NCI-H82 treated with DMSO at 0.1 percent for 48 hours (cell line): ENCODE data around the gene MREG.
A peak's percentile ranks its signal among the peaks of the same experiment; 100 is the strongest.

ENCODE experiments used
- DNase-seq: peaks from one replicate; lab custom pipeline; 2025; ENCODE audit not compliant: unreplicated experiment; lab: John Stamatoyannopoulos, UW

MREG gene

GRCh38 chr2:215920244-215921100 is 92.9 kb downstream of the MREG start:
- DNase-seq = peak; percentile 66

GRCh38 chr2:215919624-215920243 is 93.6 kb downstream of the MREG start:
- no peak for DNase-seq

- DNase-seq = no peak
Observed at GRCh38 chr2:215918901-215919599, 94.3 kb downstream of the MREG start.

DNA sequence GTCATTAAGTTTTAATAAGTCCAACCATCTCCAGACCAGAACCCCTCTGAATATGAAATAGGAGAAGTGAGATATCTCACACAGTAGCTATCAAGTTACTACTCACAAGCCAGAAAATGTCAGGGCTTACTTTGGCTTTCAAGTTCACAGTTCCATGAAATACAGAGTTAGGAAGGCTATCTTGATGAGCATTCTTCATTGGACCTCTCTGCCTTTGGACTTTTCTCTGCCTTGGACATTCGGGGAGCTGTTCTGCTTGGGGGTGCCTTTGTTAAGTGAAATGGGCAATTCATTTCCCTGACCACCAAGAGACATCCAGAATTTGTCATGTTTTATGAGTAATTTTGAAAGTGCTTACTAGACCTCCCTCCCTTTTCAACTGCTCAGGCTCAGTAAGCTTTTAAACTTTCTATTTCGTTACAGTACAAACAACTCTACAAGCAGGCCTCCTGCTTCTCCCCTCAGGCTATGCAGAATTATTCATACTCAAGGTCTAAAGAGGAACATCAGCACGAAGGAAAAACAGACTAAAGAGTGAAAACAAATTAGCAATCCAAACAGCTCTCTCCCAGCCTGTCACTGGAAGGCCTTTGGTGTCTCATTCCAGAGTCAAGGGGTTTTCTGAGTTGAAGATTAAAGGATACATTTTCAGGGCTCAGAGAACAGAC is 95.3 kb downstream of the MREG start:
- no peak for DNase-seq

DNA sequence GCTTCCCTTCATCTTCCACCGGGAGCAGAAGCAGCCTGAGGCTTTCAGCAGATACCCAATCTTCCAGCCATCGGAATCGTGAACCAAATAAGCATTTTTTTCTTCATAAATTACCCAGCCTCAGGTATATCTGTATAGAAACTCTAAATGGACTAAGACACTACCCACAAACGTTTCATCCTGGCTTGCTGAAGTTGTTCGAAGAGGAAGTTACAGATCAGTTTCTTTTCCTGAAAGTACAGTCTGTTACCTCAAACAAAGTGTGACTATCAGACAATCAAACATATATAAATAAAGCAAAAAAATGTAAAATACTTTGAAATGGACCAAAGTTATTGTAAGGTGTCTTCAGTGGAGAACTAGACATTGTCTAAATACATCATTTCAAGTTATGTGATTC is 97.9 kb downstream of the MREG start:
- DNase-seq = no peak

DNA sequence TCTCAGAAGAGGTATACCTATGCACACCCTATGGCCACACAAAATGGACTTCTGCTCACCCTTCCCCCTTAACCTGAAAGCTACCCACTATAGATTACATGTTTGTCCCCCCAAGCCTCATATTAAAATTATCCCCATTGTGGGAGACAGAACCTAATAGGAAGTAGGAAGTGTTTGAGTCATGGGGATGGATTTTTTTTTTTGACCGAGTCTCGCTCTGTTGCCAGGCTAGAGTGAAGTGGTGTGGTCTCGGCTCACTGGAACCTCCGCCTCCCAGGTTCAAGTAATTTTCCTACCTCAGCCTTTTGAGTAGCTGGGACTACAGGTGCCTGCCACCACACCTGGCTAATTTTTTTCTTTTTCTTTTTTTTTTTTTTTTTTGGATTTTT is 98.6 kb downstream of the MREG start:
- DNase-seq = no peak

DNA sequence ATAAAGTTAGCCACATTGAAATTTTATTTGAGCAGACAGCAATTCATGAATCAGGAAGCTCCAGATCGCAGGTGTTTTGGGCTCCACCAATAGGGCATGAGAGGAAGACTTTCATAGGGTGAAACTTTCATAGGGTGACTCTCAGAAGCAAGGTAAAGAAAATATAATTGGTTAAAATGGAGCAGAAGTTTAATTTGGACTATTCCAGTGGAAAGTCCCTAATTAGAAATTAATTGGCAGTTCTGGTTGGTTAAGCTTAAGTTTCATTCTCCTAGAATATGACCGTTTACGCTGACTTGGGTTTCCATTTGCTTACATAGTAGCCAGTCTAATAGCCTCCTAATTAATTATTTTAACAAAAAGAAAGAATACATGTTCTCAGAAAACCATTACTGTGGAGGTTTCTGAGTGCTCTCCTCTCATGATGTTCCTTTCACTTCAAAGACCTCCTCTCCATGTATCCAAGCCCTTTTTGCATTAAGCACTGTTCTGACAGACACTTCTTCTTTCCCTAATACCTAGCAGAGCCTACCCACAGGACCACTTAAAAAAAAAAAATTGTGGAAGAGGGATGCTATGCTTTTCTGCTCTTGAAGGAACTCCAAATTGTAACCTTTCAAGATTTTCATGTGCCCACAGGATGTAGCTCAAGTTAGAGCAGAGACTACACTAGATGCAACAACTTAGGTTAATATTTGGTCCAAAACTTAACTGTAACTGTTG is 99.1 kb downstream of the MREG start:
- no peak for DNase-seq

DNA sequence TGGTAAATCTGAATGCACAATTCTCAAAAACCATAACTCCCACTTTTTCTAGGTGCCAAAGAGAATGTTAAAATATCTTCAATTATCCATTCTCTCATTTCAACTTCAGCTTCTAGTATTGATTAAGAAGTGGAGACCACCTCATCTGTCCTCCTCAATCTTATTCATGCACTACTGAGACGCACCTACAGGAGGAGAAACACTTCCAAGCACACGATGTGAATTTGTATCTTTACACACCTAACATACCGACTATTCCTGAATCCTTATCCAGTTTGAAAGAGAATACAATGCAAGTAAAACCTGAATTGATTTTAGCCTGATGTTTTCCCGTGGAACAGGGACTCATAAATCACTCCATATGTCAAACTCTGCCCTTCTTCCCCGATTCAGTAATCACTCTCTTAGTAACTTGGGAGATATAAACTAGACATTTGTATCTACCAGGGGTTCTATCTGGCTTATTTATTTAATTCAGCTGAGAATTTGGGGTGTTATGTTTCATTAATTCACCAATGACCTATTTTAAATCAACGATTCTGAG is 101.0 kb downstream of the MREG start:
- no peak for DNase-seq

DNA sequence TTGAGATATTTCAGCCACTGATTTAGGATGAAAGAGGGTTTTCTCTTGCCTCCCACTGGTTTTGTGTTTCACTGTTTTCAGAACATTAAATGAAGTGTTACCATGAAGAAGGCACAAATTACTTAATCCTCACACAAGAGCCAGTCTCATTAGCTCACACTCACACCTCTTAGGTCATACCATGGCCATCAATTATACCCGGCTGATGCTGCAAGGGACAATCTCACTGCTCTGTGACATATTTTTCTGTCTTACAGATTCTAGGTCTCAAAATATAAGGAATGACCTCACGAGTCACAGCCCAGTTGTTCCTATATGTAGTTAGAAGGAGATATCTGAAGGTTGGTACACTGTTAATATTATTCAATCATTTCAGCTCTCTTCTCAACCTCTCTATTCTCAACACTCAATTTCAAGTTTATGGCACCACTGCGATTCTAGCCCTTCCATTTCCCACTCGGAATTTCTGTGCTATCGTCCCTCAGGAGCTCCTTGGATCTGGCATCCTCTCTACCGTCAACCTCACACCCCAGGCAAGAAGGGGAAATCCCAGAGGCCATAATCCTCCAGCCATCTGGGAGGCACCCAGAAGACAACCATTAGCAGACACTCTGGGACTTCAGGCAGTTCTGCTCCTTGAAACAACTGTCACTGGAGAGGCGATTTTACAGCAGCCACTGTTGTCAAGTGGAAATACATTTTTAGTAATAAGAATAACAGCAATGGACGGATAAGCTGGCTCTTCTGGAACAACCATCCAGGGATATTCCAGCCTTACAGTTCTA is 101.9 kb downstream of the MREG start:
- DNase-seq = peak; percentile 36

DNA sequence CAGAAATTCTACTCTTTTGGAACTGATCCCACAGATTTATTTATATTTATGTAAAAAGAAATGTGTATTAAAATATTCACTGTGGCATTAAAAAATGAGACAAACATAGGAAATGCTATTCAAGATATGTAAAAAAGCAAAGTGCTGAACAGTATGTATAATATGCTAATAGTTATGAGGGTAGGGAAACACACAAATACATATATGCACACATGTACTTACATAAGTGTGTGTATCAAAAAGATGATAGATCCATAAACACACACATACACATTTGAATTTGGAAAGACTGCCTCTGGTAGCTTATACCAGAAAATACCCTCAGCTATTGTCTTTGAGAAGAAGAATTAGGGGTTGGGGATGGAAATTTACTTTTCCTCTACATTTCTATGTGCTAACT is 103.2 kb downstream of the MREG start:
- DNase-seq = no peak

- no peak for DNase-seq
Observed at GRCh38 chr2:215907147-215907546, 106.2 kb downstream of the MREG start.

- DNase-seq = no peak
Observed at GRCh38 chr2:215906458-215906857, 106.9 kb downstream of the MREG start.

DNA sequence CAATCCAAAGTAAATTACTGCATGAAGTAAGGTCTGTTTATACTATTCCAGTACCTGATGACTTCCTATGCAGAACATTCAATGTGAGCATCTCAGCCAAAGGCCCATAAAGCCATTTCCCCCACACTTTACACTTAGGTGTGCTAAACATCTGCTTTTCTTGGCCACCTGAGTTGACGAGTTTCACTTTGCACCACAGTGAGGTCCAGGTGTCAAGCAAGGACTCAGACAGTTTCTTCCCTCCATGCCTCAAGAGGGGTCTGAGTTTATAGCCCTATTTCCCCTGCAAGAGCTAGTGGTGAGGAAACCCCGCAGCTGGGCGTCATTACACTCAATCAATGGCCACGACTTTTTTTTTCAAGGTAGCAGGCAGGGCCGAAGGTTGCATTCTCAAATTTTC is 107.7 kb downstream of the MREG start:
- no peak for DNase-seq

- no peak for DNase-seq
Observed at GRCh38 chr2:215904101-215904500, 109.2 kb downstream of the MREG start.

- DNase-seq = no peak
Observed at GRCh38 chr2:215903203-215903602, 110.1 kb downstream of the MREG start.

GRCh38 chr2:215901796-215902195 is 111.6 kb downstream of the MREG start:
- no peak for DNase-seq

DNA sequence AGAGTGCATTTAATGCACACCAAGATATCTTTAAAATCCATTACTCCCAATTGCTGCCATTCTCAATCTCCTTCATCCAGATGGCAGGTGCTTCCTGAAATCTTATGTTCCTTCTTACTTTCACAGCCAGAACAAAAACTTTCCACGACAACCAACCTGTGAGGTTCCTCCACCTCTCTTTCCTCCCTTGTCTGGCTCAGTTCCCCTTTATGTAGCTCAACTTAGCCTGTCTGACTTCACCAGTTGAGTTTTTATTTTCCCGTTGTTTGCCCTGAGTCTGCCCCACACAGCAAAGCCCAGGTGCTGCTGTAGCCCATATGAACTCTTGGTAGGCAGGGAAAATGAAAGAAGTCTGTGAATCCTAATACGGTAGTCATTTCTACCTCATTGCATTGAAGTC is 112.5 kb downstream of the MREG start:
- no peak for DNase-seq

DNA sequence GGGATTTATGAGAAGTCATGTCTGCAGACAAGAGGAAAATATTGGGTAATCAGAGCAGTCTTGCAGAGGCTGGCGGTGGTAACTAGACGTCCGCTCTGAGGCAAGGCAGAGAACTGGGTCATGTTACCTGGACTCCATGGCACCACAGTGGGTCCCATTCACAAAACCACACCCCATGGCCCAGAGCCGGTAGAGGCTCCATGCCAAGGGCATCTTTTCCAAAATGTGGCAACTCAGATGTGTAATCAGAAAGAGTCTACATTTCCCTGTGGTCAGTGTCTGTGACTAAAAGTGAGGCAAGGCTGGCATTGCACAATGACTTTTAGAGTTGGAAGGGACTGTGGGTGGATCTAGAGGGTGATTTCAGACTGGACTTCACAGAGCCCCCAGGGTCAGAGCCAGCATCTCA is 113.1 kb downstream of the MREG start:
- DNase-seq = no peak

DNA sequence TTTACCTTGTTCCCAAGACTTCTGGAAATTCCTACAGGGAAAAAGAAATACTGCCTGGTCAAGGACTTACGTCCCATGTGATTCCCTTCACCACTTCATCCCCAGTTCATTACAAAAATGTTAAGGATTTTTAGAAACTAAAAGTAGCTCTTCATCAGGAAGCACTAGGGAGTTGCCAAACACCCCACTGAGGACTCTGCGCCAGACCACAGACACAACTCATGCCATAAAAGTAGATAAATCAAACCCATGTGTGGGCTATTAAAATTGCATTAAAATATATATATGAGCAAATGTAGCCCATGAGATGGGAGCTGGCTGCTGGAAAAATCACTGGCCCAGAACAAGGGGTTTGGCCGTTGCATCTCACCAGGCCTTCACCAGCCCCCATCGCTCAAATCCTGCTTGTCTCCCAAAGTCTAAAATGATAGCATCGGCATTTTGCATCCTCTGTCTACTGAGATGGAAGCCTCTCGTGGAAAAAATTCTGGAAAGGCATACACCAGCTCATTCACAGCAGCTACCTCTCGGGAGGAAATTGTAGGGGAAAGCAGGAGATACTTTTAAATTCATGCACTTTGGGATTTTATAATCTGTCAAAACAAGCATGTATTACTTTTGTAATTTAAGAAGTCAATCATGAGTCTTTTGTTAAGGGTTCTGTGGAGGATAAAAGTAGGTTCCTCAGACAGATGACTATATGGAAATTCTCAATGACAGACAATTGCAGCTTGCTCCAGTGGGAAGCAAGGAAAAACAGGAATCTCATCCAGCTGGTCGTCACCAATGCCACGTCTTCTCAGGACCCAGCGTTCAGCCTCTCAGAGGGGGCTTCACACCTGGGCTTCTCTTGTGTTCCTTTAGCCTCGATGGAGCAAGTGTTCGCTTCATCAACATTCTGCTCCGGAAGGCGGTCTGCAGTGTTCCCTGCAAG is 113.9 kb downstream of the MREG start:
- no peak for DNase-seq
